Esophagus squamous epithelium (tissue), 4 donors: ENCODE results near the gene CASKIN1.

Source experiments
- POLR2A ChIP-seq, 4 donors: fragments of 450-650 bp; IDR thresholded peaks; one replicate each; pipeline ENCODE4 v1.6.1; 2017; ENCODE audit warnings: antibody characterized with exemption in 4 of 4, mild to moderate bottlenecking in 4 of 4, moderate library complexity in 3 of 4
- TF ChIP-seq, protein P1 (sequence below), 6 experiments: fragments of 450-650 bp in 4 of 6; fragments of 200-600 bp in 2 of 6; sonication (generic) in 2 of 6; IDR thresholded peaks; one replicate each; pipeline ENCODE4 v1.5.1; 2016 to 2019; ENCODE audit warnings: antibody characterized with exemption in 6 of 6, mild to moderate bottlenecking in 4 of 6, moderate library complexity in 4 of 6

DNA sequence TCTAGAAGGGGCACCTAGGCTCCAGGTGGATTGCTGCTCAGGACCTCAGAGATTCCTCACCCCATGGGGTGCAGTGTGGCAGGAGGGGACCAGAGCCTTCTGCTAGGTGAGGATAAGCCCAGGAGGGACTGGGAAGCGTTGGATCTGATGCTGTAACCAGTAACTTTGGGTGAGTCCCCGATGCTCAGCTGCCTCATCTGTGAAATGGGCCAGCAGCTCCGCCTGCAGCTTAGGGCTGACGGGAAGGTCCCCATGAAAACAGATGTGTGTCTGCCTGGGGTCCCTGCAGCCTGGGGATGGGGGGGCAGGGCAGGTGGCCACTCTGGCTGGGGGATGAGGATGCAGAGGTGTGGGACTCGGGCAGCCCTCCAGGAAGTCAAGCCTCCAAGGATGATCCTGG, 2.7 kb upstream of the CASKIN1 start:
- TF ChIP-seq, protein P1, sequence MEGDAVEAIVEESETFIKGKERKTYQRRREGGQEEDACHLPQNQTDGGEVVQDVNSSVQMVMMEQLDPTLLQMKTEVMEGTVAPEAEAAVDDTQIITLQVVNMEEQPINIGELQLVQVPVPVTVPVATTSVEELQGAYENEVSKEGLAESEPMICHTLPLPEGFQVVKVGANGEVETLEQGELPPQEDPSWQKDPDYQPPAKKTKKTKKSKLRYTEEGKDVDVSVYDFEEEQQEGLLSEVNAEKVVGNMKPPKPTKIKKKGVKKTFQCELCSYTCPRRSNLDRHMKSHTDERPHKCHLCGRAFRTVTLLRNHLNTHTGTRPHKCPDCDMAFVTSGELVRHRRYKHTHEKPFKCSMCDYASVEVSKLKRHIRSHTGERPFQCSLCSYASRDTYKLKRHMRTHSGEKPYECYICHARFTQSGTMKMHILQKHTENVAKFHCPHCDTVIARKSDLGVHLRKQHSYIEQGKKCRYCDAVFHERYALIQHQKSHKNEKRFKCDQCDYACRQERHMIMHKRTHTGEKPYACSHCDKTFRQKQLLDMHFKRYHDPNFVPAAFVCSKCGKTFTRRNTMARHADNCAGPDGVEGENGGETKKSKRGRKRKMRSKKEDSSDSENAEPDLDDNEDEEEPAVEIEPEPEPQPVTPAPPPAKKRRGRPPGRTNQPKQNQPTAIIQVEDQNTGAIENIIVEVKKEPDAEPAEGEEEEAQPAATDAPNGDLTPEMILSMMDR (IDR thresholded peaks at IDR 0.05) = no peak
- no peak for TF ChIP-seq POLR2A (IDR thresholded peaks at IDR 0.05)
